ENCODE data around the gene GPR157. TPM values are rescaled to one million over a fixed set of nuclear protein-coding genes. Genes with fewer than 3 reads are reported as not detected.

Gene GPR157
- total RNA-seq, 2 donors from 2014 or later: 5.4 to 7.0 TPM

DNA sequence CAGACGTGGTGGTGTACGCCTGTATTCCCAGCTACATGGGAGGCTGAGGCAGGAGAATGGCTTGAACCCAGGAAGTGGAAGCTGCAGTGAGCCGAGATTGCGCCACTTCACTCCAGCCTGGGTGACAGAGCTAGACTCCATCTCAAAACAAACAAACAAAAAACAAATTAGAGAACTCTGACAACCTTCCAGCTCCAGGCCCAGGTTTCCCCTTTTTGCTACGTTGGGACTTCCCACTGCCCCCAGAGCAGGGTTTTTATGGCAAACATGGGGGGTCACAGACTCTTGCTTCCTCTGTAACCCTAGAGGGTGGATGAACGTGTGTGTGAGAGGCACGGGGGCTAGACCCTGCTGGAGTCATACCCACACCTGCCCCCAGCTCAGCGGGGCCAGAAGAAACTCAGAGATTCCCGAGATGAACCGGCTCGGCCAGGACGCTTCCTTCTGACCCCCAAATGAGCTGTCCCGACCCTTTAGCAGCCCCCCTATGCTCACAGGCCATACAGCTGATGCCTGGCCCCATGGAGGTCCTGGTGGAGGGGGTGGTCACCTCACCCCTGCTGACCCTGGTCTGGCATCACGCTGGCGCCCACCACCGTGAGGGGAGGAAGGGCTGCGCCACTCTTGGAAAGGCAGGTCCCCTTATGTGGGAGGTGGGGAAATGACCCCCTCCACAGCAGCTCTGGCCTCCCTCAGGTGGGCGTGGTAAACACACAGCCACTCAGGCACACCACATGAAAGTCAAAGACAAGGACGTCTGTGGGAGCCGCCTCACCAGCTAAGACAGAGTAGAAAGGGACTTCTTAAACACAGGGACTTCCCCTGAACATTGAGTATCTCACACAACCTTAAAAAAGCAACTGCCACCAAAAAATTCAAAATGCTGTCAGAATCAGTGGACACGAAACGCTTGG, 7.1 kb downstream of the GPR157 start:
- Histone ChIP-seq H3K27me3 (replicated peaks; ENCODE audit: insufficient read depth) (no peaks in the 10 kb centered on the region), H3K9me3 (no peaks in the 10 kb centered on the region), H3K4me3 (no peak overlapping the region), H3K4me1 (ENCODE audit: control insufficient read depth in 1 of 2, low read depth in 2 of 2) (peaks cover 0 to 5% of the 10 kb centered on the region in 2 donors), H3K27ac (no peak overlapping the region), H3K36me3 (no peaks in the 10 kb centered on the region)
- ATAC-seq (ENCODE audit: insufficient number of reproducible peaks, low FRiP score, low read depth) (no peak), DNase-seq (ENCODE audit: low spot score) (no peak)
- TF ChIP-seq, protein P1, sequence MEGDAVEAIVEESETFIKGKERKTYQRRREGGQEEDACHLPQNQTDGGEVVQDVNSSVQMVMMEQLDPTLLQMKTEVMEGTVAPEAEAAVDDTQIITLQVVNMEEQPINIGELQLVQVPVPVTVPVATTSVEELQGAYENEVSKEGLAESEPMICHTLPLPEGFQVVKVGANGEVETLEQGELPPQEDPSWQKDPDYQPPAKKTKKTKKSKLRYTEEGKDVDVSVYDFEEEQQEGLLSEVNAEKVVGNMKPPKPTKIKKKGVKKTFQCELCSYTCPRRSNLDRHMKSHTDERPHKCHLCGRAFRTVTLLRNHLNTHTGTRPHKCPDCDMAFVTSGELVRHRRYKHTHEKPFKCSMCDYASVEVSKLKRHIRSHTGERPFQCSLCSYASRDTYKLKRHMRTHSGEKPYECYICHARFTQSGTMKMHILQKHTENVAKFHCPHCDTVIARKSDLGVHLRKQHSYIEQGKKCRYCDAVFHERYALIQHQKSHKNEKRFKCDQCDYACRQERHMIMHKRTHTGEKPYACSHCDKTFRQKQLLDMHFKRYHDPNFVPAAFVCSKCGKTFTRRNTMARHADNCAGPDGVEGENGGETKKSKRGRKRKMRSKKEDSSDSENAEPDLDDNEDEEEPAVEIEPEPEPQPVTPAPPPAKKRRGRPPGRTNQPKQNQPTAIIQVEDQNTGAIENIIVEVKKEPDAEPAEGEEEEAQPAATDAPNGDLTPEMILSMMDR (IDR thresholded peaks at IDR 0.05): no peak

DNA sequence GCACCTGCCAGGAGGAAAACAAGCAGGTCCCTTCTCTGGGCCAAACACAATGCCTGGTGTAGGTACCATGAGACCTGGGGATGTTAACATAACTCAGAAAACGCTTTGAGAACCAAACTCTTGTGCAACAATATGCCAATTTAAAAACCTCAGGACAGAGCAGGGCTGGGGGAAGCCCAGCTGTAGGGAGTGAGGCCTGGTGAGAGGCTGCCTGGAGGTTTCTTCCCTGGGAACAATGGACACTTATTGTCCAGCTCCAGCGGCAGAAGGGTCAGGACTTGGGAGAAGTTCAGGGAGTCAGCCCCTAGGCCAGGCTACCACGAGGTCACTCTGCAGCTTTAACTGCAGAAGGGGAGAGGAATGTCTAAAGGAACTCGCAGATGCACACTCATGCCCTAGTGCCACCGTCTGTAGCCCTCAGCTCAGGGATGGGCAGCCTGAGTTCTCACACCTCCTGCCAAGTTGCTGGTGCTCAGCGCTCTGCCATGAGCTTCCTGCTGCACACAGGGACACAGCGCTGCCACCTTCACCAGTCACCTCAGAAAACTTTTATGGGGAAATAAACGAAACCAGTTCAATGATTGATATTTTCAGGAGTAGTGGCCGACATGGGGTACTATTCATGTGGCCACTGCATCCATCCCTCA, 8.5 kb downstream of the GPR157 start:
- TF ChIP-seq, protein P1 (IDR thresholded peaks at IDR 0.05): no peak
- no peak for DNase-seq (ENCODE audit: low spot score)
- H3K4me1 ChIP-seq (ENCODE audit: control insufficient read depth in 1 of 2, low read depth in 2 of 2): no peaks in the 10 kb centered on the region
- H3K27ac ChIP-seq: no peak overlapping the region
- H3K36me3 ChIP-seq: no peaks in the 10 kb centered on the region
- no peaks in the 10 kb centered on the region for H3K9me3 ChIP-seq
- ATAC-seq (ENCODE audit: insufficient number of reproducible peaks, low FRiP score, low read depth): no peak
- H3K27me3 ChIP-seq (replicated peaks; ENCODE audit: insufficient read depth): no peaks in the 10 kb centered on the region
- no peak overlapping the region for H3K4me3 ChIP-seq

DNA sequence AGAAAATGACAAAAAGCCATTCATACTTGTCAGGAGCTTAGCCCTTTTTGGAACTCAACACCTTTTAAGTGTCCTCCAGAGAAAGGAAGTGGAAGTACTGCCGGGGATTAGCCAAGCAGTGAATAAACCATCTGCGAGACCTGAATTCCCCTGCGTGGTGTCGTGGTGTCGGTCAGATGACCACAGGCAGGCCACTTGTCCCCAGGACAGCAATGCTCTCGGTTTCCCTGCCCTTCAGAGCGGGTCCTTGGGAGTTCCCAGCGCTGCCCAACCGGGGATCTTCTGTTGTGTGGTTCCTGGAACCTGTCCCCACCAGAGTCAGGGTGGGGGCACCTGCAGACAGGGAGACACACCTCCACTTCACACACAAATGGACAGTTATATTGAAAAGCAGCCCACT, 9.2 kb downstream of the GPR157 start:
- Histone ChIP-seq H3K9me3 (no peaks in the 10 kb centered on the region), H3K4me1 (ENCODE audit: control insufficient read depth in 1 of 2, low read depth in 2 of 2) (no peaks in the 10 kb centered on the region), H3K4me3 (no peak overlapping the region), H3K36me3 (no peaks in the 10 kb centered on the region), H3K27ac (no peak overlapping the region), H3K27me3 (replicated peaks; ENCODE audit: insufficient read depth) (no peaks in the 10 kb centered on the region)
- ATAC-seq (ENCODE audit: insufficient number of reproducible peaks, low FRiP score, low read depth): no peak
- TF ChIP-seq, protein P1 (IDR thresholded peaks at IDR 0.05): no peak
- DNase-seq (ENCODE audit: low spot score): no peak

DNA sequence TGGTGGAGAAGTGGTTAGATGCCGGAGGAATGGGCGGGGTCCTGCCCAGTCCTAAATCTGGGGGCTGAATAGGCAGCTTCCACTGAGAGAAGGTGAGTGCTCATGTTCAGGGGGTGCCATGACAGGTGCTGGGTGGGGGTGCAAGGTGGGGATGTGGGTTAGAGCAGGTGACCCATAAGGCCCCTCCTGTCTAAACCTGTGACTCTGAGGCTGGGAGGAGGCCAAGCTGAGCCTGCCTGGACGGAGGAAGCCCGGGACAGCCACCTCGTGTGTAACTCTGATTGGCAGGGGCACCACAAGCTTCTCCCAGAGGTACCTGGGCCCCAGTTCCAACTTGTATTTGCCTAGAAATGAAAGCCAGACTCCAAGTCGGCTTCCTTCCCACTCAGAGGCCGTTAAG, 10.7 kb downstream of the GPR157 start:
- TF ChIP-seq, protein P1 (IDR thresholded peaks at IDR 0.05): no peak

More for the DNA sequence above, 10.7 kb downstream of the GPR157 start:
- H3K36me3 ChIP-seq: no peaks in the 10 kb centered on the region
- ATAC-seq (ENCODE audit: insufficient number of reproducible peaks, low FRiP score, low read depth) (no peak), DNase-seq (ENCODE audit: low spot score) (no peak)
- no peaks in the 10 kb centered on the region for H3K4me1 ChIP-seq (ENCODE audit: control insufficient read depth in 1 of 2, low read depth in 2 of 2)
- no peak overlapping the region for H3K4me3 ChIP-seq
- no peaks in the 10 kb centered on the region for H3K27me3 ChIP-seq (replicated peaks; ENCODE audit: insufficient read depth)
- H3K9me3 ChIP-seq: no peaks in the 10 kb centered on the region
- H3K27ac ChIP-seq: no peak overlapping the region

Data from thoracic aorta (tissue), 2 donors.